Erythroblast (primary cell): ENCODE data around the gene SEMA3E.
"Not testable (repeated sequence)": the region's sequence is repeated elsewhere in the genome, so short reads cannot be mapped to it uniquely, and the experiment has no call there.

Experiments used
- DNase-seq, 2 experiments: peaks; one replicate each; lab custom pipeline; 2025; lab: John Stamatoyannopoulos, UW
- GATA1 ChIP-seq: IDR thresholded peaks from 2 replicates; pipeline ENCODE4 v1.6.1; 2011; ENCODE audit warnings: low read depth, mild to moderate bottlenecking, control low read depth, low read length, moderate library complexity
- POLR2A ChIP-seq: IDR thresholded peaks from 2 replicates; pipeline ENCODE4 v1.6.1; 2011; ENCODE audit warnings: mild to moderate bottlenecking, low read length

SEMA3E gene

DNA sequence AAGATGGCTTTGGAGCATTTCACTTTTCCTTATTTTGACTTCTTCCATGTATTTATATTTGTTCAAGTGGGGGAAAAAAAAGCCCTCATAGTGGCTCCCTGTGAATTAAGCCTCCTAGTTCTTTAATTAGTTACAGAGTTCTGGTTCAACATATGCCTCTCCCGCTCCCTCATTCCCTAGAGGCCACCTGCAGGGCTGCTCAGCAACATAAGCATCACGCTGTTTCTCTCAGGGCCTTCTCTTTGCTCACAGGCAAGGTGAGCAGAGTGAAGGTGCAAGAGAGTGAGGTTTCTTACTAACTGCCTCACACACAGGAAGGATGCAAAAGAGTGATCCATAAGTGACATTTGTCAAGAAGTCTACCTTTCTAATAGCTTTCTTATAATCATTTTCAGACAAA is 196.7 kb downstream of the SEMA3E start:
- DNase-seq, result no peak

GRCh38 chr7:83451501-83452045 is 197.4 kb downstream of the SEMA3E start:
- DNase-seq, result no peak
- no peak for TF ChIP-seq GATA1

More for the DNA sequence above, 196.7 kb downstream of the SEMA3E start:
- TF ChIP-seq GATA1 (no peak), POLR2A (no peak)

- DNase-seq, result no peak
- TF ChIP-seq GATA1 (no peak), POLR2A (no peak)
Observed at GRCh38 chr7:83449781-83450180, 199.2 kb downstream of the SEMA3E start.

- TF ChIP-seq POLR2A, result no peak
- TF ChIP-seq GATA1, result no peak
- DNase-seq, result no peak
Observed at GRCh38 chr7:83447681-83448080, 201.3 kb downstream of the SEMA3E start.

DNA sequence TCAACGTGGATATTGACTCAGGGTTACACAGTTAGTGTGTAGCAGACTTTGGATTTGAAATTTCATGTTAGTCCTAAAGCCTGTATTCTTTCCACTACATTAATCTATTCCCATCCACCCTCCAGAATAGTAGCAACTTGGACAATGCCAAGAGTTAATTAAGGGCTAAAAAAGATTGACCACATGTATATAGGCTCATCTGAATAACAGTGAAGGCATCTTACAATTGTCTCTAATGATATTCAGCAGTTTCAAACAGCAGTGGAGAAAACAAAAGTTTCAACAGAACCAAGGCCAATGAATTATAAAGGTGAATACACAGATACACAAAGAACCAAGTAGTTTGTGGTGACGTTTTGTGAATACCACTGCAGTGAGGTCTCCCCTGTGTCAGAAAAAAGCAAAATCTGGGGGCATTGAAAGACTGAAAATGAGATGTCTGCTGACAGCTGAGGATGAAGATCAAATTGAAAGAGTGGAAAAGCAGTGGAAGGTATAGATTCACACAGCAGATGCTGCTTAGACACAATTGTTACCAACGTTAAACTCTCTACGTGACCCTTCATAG is 202.8 kb downstream of the SEMA3E start:
- no peak for DNase-seq
- TF ChIP-seq GATA1, result no peak
- TF ChIP-seq POLR2A, result no peak

DNA sequence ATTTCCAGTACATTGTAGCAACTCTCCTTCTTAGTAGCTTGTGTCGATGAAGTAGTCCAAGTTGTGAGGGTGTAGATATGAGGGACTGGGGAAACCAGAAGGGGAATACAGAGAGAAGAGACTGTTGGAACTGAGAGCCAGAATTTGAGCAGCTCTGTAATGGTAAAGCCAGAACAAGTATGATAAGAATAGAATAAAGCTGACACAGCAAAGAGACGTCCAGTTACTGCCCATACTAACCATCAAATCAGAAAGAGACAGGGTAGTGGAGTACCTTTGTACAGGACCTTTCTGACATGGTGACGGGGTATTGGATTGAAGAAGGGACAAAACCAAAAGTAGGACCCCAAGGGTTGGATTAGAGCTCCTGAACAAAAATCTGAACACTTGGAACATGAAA is 206.0 kb downstream of the SEMA3E start:
- TF ChIP-seq POLR2A, result no peak
- TF ChIP-seq GATA1, result no peak
- DNase-seq, result no peak

- TF ChIP-seq GATA1 (no peak), POLR2A (no peak)
- no peak for DNase-seq
Observed at GRCh38 chr7:83439026-83439425, 209.9 kb downstream of the SEMA3E start.

DNA sequence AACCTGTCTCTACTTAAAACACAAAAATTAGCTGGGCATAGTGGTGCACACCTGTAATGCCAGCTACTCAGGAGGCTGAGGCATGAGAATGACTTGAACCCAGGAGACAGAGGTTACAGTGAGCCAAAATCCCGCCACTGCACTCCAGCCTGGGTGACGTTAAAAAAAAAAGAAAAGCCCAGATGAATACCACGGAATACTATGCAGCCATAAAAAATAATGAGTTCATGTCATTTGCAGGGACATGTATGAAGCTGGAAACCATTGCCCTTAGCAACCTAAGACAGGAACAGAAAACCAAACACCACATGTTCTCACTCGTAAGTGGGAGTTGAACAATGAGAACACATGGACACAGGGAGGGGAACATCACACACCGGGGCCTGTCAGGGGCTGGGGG is 218.7 kb downstream of the SEMA3E start:
- DNase-seq, result not testable (repeated sequence)

- TF ChIP-seq GATA1, result no peak
- TF ChIP-seq POLR2A, result no peak
- no peak for DNase-seq
Observed at GRCh38 chr7:83429493-83429892, 219.4 kb downstream of the SEMA3E start.

DNA sequence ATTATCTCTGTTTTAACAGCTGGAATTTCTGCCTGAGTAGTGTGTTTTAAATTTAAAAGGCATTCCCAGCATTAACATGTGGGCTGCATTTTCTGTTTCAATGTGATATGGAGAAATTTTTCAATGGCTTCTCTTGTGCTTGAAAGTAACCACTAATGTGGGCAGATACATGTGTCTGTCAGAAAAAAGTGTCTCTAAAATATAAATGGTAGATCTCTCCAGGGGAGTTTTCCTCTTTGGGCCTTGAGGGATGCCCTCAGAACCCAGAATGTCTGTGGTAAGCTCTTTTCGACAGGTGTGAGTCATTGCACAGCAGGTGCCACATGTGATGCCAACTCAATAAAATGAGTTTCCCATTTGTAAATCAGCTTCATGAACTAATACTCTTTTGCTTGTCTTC is 221.1 kb downstream of the SEMA3E start:
- TF ChIP-seq GATA1, result no peak
- no peak for TF ChIP-seq POLR2A
- no peak for DNase-seq

DNA sequence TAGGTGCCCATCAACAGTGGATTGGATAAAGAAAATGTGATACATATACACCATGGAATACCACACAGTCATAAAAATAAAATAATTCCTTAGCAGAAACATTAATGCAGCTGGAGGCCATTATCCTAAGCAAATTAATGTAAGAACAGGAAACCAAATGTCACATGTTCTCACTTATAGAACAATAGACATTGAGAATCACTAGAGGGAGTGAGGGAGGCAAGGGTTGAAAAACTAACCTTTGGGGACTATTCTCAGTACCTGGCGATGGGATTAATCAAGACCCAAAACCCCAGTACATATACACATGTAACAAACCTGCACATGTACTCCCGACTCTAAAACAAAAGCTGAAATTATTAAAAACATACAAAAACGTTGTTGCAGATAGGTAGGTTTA is 222.6 kb downstream of the SEMA3E start:
- TF ChIP-seq POLR2A (no peak), GATA1 (no peak)
- no peak for DNase-seq

GRCh38 chr7:83419013-83419412 is 229.9 kb downstream of the SEMA3E start:
- no peak for DNase-seq
- TF ChIP-seq POLR2A (no peak), GATA1 (no peak)

DNA sequence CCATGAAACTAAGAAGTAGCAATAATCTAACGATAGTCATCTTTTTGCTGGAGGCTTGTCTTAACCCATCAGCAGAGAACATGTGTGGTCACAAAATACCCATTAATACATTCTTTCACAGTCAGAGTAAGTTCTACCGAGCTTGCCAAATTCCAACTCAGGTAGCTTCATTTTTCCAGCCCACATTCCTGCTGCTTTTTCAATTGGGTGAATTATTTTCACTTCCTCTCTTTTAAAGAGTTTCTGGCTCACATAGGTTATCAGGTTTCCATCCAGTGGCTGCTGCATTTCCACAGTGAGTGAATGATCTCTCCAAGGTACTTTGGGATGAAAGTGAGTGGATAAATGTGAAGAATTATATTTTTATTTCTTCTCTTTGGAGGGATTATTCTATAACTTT is 233.1 kb downstream of the SEMA3E start:
- DNase-seq, result no peak
- TF ChIP-seq POLR2A, result no peak
- TF ChIP-seq GATA1, result no peak

GRCh38 chr7:83414947-83415346 is 234.0 kb downstream of the SEMA3E start:
- DNase-seq, result no peak
- no peak for TF ChIP-seq POLR2A
- TF ChIP-seq GATA1, result no peak

- TF ChIP-seq GATA1 (no peak), POLR2A (no peak)
Observed at GRCh38 chr7:83413831-83414230, 235.1 kb downstream of the SEMA3E start.

More at GRCh38 chr7:83413831-83414230, 235.1 kb downstream of the SEMA3E start:
- DNase-seq, result no peak
